UCSD-AML1 (cell line): ENCODE results near the gene CPSF2.
"Not testable (repeated sequence)": the region's sequence is repeated elsewhere in the genome, so short reads cannot be mapped to it uniquely, and the experiment has no call there.

Source experiments
- DNase-seq: peaks from one replicate; lab custom pipeline; 2025; ENCODE audit not compliant: unreplicated experiment; lab: John Stamatoyannopoulos, UW

CPSF2 gene

GRCh38 chr14:92154283-92154942 lies 32.6 kb downstream of the CPSF2 start:
- no peak for DNase-seq

- no peak for DNase-seq
Measured at GRCh38 chr14:92160619-92161018, 38.9 kb downstream of the CPSF2 start.

DNA sequence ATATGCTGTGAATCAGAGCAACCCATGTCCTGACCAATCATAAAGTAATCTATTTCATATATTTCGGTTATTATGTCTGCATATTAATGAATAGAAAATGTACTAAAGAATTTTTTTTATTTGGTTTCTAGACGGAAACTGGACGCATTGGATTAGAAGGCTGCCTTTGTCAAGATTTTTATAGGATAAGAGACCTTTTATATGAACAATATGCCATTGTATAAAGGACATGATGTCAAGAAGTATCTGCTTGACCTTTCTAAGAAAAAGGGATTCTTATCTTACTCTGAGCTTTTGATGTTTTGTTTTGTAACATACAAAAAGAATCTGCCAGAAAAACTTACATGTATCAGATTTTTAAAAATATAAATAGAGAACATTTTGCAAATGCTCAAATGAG lies 39.8 kb downstream of the CPSF2 start:
- no peak for DNase-seq

GRCh38 chr14:92164958-92165357 lies 43.2 kb downstream of the CPSF2 start:
- DNase-seq, result no peak

GRCh38 chr14:92173668-92174067 lies 51.9 kb downstream of the CPSF2 start:
- no peak for DNase-seq

DNA sequence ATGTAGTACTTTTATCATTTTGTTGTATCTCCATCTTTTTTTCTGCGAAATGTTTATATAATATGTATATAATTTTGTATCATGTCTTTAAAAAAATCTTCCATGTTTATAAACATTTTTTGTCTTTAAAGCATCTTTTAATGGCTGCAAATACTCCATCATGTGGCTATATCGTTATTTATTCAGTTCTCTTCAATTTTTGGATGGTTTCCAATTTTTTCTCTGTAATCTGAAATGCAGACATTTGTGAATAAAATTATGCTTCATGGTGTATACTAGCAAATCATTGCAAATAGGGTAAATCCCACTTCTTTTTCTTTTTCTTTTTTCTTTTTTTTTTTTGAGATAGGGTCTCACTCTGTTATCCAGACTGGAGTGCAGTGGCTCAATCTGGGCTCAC lies 54.0 kb downstream of the CPSF2 start:
- DNase-seq, result no peak

GRCh38 chr14:92176476-92176875 lies 54.7 kb downstream of the CPSF2 start:
- no peak for DNase-seq

GRCh38 chr14:92179178-92179577 lies 57.4 kb downstream of the CPSF2 start:
- DNase-seq, result not testable (repeated sequence)

DNA sequence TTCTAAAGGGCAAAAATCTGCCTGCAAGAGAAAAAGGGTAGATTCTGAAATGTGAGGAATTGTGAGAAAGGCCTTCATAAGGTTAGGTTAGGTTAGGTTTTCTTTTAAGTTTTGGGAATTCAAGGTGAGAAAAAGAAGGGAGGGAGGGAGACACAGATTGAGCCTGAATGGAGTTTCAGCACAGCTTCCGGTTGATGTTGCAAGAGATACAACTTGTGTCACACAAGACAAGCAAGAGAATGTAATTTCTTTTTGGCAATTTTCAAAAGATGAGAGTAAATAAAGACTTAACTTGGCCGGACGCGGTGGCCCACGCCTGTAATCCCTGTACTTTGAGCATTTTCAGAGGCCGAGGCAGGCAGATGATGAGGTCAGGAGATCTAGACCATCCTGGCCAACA lies 63.8 kb downstream of the CPSF2 start:
- DNase-seq, result no peak

DNA sequence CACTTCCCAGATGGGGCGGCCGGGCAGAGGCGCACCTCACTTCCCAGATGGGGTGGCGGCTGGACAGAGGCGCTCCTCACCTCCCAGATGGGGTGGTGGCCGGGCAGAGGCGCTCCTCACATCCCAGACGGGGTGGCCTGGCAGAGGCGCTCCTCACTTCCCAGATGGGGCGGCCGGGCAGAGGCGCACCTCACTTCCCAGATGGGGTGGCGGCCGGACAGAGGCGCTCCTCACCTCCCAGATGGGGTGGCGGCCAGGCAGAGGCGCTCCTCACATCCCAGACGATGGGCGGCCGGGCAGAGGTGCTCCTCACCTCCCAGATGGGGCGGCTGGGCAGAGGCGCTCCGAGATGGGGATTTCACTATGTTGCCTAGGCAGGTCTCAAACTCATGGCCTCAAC lies 65.8 kb downstream of the CPSF2 start:
- DNase-seq, result not testable (repeated sequence)

DNA sequence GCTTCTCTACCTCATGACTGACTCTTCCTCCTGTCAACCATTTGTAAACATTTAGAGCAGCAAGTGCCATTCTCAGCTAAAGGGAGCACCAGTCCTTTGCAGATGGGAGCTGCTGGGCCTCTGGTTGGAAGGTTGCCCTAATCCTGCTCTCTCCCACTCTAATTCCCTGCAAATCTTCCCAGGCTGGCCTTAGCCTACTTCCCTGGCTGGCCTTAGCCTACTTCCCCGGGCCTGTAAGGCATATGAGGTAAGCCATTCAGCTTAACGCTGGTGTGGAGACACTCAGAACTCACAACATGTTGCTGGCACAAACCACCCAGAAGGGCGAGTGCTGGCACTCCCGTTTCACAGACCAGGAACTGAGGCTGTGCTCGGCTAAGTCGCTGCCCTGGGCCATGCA lies 69.0 kb downstream of the CPSF2 start:
- DNase-seq, result no peak

DNA sequence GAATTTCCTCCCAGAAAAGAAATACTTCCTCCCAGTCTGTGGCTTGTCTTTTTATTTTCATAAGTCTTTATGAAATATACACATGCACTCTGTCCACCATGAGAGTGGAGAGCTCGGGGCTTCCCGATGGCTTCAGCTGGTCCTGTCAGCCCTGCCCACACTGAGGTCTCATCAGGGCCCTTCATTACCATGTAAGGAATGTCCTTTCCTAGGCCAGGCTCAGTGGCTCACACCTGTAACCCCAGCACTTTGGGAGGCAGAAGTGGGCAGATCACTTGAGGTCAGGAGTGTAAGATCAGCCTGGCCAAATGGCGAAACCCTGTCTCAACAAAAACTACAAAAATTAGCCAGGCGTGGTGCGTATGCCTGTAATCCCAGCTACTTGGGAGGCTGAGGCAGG lies 77.0 kb downstream of the CPSF2 start:
- no peak for DNase-seq

- DNase-seq, result no peak
Measured at GRCh38 chr14:92199763-92200162, 78.0 kb downstream of the CPSF2 start.

GRCh38 chr14:92203116-92203515 lies 81.3 kb downstream of the CPSF2 start:
- DNase-seq, result no peak

- no peak for DNase-seq
Measured at GRCh38 chr14:92204792-92205191, 83.0 kb downstream of the CPSF2 start.

DNA sequence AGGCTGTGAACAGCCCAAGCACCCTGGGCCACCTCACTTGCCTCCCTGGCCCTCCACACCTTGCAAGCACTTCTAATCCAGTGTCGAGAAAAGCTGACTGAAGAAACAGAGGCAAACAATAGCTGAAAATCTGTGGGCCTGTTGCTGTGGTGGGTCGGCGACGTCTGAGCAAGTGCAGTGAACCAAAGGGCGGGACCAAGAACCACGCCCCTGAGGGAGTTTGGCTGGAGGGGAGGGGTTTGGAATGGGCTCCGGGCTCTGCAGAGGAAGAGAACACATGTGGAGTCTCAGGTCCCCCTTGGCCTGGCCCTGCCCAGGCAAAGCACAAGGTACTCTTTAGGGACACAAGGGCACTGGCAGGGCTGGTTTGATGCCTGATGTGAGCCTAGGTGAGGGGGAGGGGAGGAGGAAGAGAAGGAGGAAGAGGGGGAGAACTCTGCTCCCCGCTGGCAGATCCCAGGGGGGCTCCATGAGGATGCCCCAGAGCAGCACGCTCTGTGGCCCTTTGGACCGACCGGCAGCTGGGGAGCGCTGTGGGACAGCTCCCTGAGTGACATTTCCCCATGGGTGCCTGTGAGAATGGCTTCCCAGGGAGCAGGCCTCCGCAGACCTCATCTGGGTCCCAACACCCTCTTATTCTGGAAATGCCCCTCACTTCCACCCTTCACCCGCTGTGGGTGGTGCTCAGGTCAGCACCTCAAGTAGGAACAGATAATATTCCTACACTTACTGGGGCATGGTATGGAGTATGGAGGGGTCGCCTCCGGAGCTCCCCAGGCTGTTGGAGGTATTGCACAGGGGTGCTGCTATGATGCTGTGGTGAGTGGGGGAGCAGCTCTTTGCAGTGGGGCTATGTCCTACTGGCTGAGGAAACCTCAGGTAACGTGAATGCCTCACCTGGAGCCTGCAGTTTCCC lies 85.5 kb downstream of the CPSF2 start:
- DNase-seq, result no peak

DNA sequence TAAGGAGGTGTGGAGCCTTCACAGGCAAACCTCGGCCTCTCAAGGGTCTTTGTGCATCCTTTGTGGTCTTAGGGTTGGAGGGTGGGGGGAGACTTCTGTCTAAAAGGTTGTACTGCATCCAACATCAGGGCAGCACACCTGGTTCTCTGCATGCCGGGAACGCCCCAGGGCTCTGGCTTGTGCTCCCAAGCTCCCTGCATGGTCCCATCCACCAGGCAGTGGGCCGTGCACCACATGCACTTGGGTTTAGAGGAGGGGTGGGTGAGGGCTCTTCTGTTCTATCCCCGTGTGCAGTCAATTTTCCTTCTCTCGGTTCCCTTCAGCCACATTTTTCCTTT lies 86.1 kb downstream of the CPSF2 start:
- DNase-seq, result no peak

GRCh38 chr14:92209141-92209540 lies 87.4 kb downstream of the CPSF2 start:
- no peak for DNase-seq

GRCh38 chr14:92213125-92213524 lies 91.4 kb downstream of the CPSF2 start:
- DNase-seq, result not testable (repeated sequence)

GRCh38 chr14:92215579-92215978 lies 93.8 kb downstream of the CPSF2 start:
- no peak for DNase-seq

DNA sequence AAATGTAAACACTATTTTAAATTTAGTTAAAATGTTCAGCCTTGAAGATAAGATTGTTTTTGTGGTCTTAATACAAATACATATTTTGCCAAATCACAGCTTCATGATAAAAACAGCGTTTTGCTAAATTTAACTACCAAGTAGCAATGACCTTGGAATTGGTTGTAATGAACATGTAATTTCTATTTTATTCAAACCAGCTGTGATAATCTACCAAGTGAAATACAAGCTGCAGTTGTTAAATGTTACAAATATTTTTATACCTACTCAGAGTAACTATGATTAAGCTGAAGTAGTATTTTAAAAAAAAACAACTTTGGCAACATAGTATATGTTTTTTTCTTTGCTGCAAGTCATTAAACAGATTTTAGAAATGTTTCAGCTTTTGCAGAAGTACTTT lies 96.2 kb downstream of the CPSF2 start:
- no peak for DNase-seq
